WTC11 (cell line): ENCODE results near the gene COPB1. TPM values are rescaled to one million over a fixed set of nuclear protein-coding genes. Genes with fewer than 3 reads are reported as not detected.

Source experiments
- ATAC-seq: fragments of 200-7000 bp; cut with Tn5 transposase; 2 replicates; pipeline ENCODE4 v1.10.0; 2021; ENCODE audit warnings: mild to moderate bottlenecking, moderate library complexity
- CTCF ChIA-PET: fragments of 300-600 bp; sonication (Branson Sonifier 250); formaldehyde crosslinking; loops from one replicate; lab custom pipeline; 2021; ENCODE audit warnings: antibody characterized with exemption; lab: Charles Lee
- POLR2A ChIA-PET: fragments of 350-600 bp; sonication (Branson Sonifier 250); formaldehyde crosslinking; loops from one replicate; lab custom pipeline; 2021; ENCODE audit warnings: antibody characterized with exemption; lab: Charles Lee
- DNase-seq: peaks from one replicate; pipeline ENCODE4 v3.0.0; 2021; ENCODE audit warnings: low spot score
- H3K27ac Mint-ChIP-seq: 2 replicates; pipeline ENCODE4 v1.8.0; 2021; ENCODE audit warnings: mixed read lengths
- H3K27me3 Mint-ChIP-seq: 2 replicates; pipeline ENCODE4 v1.8.0; 2021; ENCODE audit warnings: low read depth, mild to moderate bottlenecking, moderate library complexity, mixed read lengths
- H3K36me3 Mint-ChIP-seq: 2 replicates; pipeline ENCODE4 v1.8.0; 2021; ENCODE audit warnings: mixed read lengths
- H3K4me1 Mint-ChIP-seq: 2 replicates; pipeline ENCODE4 v1.8.0; 2022; ENCODE audit warnings: mixed read lengths
- H3K4me3 Mint-ChIP-seq: 2 replicates; pipeline ENCODE4 v1.8.0; 2021; ENCODE audit warnings: mild to moderate bottlenecking, moderate library complexity, mixed read lengths
- H3K9me3 Mint-ChIP-seq: 2 replicates; pipeline ENCODE4 v1.8.0; 2021; ENCODE audit warnings: mixed read lengths
- AFF4 ChIP-seq: sonication (generic); formaldehyde crosslinking; IDR thresholded peaks from 2 replicates; pipeline ENCODE4 v1.8.1; 2023; ENCODE audit warnings: mild to moderate bottlenecking, missing genetic modification reagents, borderline replicate concordance
- AR ChIP-seq: fragments of 250-450 bp; sonication (Bioruptor Pico); IDR thresholded peaks from 2 replicates; pipeline ENCODE4 v1.9.0; 2021; ENCODE audit warnings: mild to moderate bottlenecking
- CREB1 ChIP-seq: sonication (generic); formaldehyde crosslinking; IDR thresholded peaks from 2 replicates; pipeline ENCODE4 v1.8.0; 2023; ENCODE audit warnings: mild to moderate bottlenecking, missing genetic modification reagents
- CTCF ChIP-seq: fragments of 200-600 bp; IDR thresholded peaks from 2 replicates; pipeline ENCODE4 v1.8.0; 2022; ENCODE audit warnings: antibody characterized with exemption
- EMX1 ChIP-seq: fragments of 250-450 bp; sonication (Bioruptor Pico); IDR thresholded peaks from 2 replicates; pipeline ENCODE4 v1.8.0; 2021; ENCODE audit warnings: mild to moderate bottlenecking
- FOXJ3 ChIP-seq: sonication (generic); formaldehyde crosslinking; IDR thresholded peaks from 2 replicates; pipeline ENCODE4 v1.9.0; 2021; ENCODE audit warnings: missing genetic modification reagents, mild to moderate bottlenecking, borderline replicate concordance
- MXD4 ChIP-seq: fragments of 250-450 bp; sonication (Bioruptor Pico); IDR thresholded peaks from 2 replicates; pipeline ENCODE4 v1.8.0; 2021; ENCODE audit warnings: mild to moderate bottlenecking, moderate library complexity, borderline replicate concordance
- MYBL2 ChIP-seq: sonication (generic); formaldehyde crosslinking; IDR thresholded peaks from 2 replicates; pipeline ENCODE4 v1.8.1; 2023; ENCODE audit warnings: mild to moderate bottlenecking, moderate library complexity, missing genetic modification reagents
- PRDM15 ChIP-seq: sonication (generic); formaldehyde crosslinking; IDR thresholded peaks from 2 replicates; pipeline ENCODE4 v1.8.0; 2022; ENCODE audit warnings: missing genetic modification reagents
- RELA ChIP-seq: sonication (generic); formaldehyde crosslinking; IDR thresholded peaks from 2 replicates; pipeline ENCODE4 v1.8.1; 2022; ENCODE audit warnings: missing genetic modification reagents, mild to moderate bottlenecking, borderline replicate concordance
- SMAD3 ChIP-seq: sonication (generic); formaldehyde crosslinking; IDR thresholded peaks from 2 replicates; pipeline ENCODE4 v1.8.0; 2022; ENCODE audit warnings: missing genetic modification reagents, mild to moderate bottlenecking, borderline replicate concordance
- TEAD1 ChIP-seq: sonication (generic); formaldehyde crosslinking; IDR thresholded peaks from 2 replicates; pipeline ENCODE4 v1.8.0; 2022; ENCODE audit warnings: mild to moderate bottlenecking, missing genetic modification reagents
- TEAD4 ChIP-seq: sonication (generic); formaldehyde crosslinking; IDR thresholded peaks from 2 replicates; pipeline ENCODE4 v1.8.0; 2022; ENCODE audit warnings: mild to moderate bottlenecking, missing genetic modification reagents
- ZNF263 ChIP-seq: sonication (generic); formaldehyde crosslinking; IDR thresholded peaks from 2 replicates; pipeline ENCODE4 v1.8.1; 2022; ENCODE audit warnings: low read depth, mild to moderate bottlenecking, moderate library complexity, missing genetic modification reagents
- ZNF396 ChIP-seq: fragments of 250-450 bp; sonication (Bioruptor Pico); IDR thresholded peaks from 2 replicates; pipeline ENCODE4 v1.8.0; 2021; ENCODE audit warnings: mild to moderate bottlenecking, moderate library complexity, borderline replicate concordance
- total RNA-seq: library from RNA; stranded (reverse); gene quantifications from 3 replicates; pipeline ENCODE4 v1.2.3, GENCODE V29; 2021
- TF ChIP-seq, protein P1 (sequence below): sonication (generic); formaldehyde crosslinking; IDR thresholded peaks from 2 replicates; pipeline ENCODE4 v1.8.1; 2022; ENCODE audit warnings: missing genetic modification reagents, borderline replicate concordance

COPB1 gene
- total RNA-seq, 1 experiment from 2014 or later = 76.3 TPM

GRCh38 chr11:14413307-14414069 is 86.1 kb downstream of the COPB1 start:
- POLR2A ChIA-PET = interaction anchor here (0.7 to 1.9 kb wide), 3 partner anchors 26 to 155 kb away, joined by 3 to 10 read pairs (median 3); no protein-coding TSS in a partner anchor
- H3K36me3 Mint-ChIP-seq = no peaks in the 10 kb centered on the region
- peak overlapping the region; percentile 37; the same call in 1 of the 2 replicates for H3K27ac Mint-ChIP-seq

GRCh38 chr11:14411818-14412217 is 87.8 kb downstream of the COPB1 start:
- Mint-ChIP-seq H3K27ac (no peak overlapping the region), H3K27me3 (no peaks in the 10 kb centered on the region), H3K9me3 (peaks cover 2% of the 10 kb centered on the region; the same call in 1 of the 2 replicates), H3K4me1 (peaks cover 76% of the 10 kb centered on the region), H3K36me3 (no peaks in the 10 kb centered on the region), H3K4me3 (no peak overlapping the region)
- ChIA-PET POLR2A (no interaction called here), CTCF (interaction anchor here (1.3 to 3.1 kb wide), 4 partner anchors 10 to 199 kb away, joined by 3 to 26 read pairs (median 10); no protein-coding TSS in a partner anchor)
- ATAC-seq (no peak), DNase-seq (no peak)
- no peak for TF ChIP-seq ZNF396 (CRISPR knock-in tag)
- TF ChIP-seq TEAD4 (CRISPR knock-in tag) = no peak
- TF ChIP-seq PRDM15 (CRISPR knock-in tag) = no peak
- TF ChIP-seq TEAD1 (CRISPR knock-in tag) = no peak
- TF ChIP-seq AR (CRISPR knock-in tag) = no peak
- TF ChIP-seq EMX1 (CRISPR knock-in tag) = no peak
- no peak for TF ChIP-seq FOXJ3 (CRISPR knock-in tag)
- no peak for TF ChIP-seq MXD4 (CRISPR knock-in tag)
- TF ChIP-seq SMAD3 (CRISPR knock-in tag) = no peak
- TF ChIP-seq, protein P1, sequence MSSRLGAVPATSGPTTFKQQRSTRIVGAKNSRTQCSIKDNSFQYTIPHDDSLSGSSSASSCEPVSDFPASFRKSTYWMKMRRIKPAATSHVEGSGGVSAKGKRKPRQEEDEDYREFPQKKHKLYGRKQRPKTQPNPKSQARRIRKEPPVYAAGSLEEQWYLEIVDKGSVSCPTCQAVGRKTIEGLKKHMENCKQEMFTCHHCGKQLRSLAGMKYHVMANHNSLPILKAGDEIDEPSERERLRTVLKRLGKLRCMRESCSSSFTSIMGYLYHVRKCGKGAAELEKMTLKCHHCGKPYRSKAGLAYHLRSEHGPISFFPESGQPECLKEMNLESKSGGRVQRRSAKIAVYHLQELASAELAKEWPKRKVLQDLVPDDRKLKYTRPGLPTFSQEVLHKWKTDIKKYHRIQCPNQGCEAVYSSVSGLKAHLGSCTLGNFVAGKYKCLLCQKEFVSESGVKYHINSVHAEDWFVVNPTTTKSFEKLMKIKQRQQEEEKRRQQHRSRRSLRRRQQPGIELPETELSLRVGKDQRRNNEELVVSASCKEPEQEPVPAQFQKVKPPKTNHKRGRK (CRISPR knock-in tag) = no peak
- no peak for TF ChIP-seq CREB1
- no peak for TF ChIP-seq MYBL2 (CRISPR knock-in tag)
- TF ChIP-seq RELA (CRISPR knock-in tag) = no peak
- TF ChIP-seq AFF4 (CRISPR knock-in tag) = no peak

More at GRCh38 chr11:14413307-14414069, 86.1 kb downstream of the COPB1 start:
- no peaks in the 10 kb centered on the region; the same call in 1 of the 2 replicates for H3K27me3 Mint-ChIP-seq
- H3K4me3 Mint-ChIP-seq = no peak overlapping the region
- ATAC-seq (peak; percentile 84), DNase-seq (peak; percentile 64)
- CTCF ChIA-PET = interaction anchor here (0.6 to 8.6 kb wide), 33 partner anchors 9 to 641 kb away, joined by 3 to 255 read pairs (median 5); partner anchors contain the start of gene RRAS2
- H3K4me1 Mint-ChIP-seq = peaks cover 67% of the 10 kb centered on the region
- TF ChIP-seq CTCF = peak; percentile 52
- no peak for TF ChIP-seq ZNF263 (CRISPR knock-in tag)
- no peaks in the 10 kb centered on the region for H3K9me3 Mint-ChIP-seq
